A549 treated with dexamethasone at 1 μM for 4 hours (cell line): ENCODE results near the gene SPZ1. TPM values are rescaled to one million over a fixed set of nuclear protein-coding genes. Genes with fewer than 3 reads are reported as not detected.

Experiments used
- total RNA-seq: library from RNA; stranded (reverse); fragments of 200-300 nt; extraction: Qiagen RNA extraction; gene quantifications from 5 replicates; pipeline ENCODE4 v1.2.3, GENCODE V29; 2022

Gene SPZ1
- not detected in 5 replicates for total RNA-seq

GRCh38 chr5:80319702-80320101 is at the start of gene SPZ1:
Gene SPZ1 (plus strand): TSS chr5:80320002. CDS start chr5:80320216, 214 bp downstream.

Other genes with a start within 250 kb of the SPZ1 start
- gene SERINC5, start 64.0 kb upstream of the SPZ1 start, total RNA-seq: 5.5 to 7.5 TPM (median 7.0 TPM) in 5 replicates
- 14.3 to 18.7 TPM (median 15.7 TPM) in 5 replicates for gene ZFYVE16, start 88.1 kb downstream of the SPZ1 start, total RNA-seq
- 1.3 to 2.0 TPM (median 1.5 TPM) in 5 replicates for gene FAM151B, start 168.1 kb downstream of the SPZ1 start, total RNA-seq